ENCODE measurements around the gene FOXL2NB. TPM values are rescaled to one million over a fixed set of nuclear protein-coding genes. Genes with fewer than 3 reads are reported as not detected.
A peak's percentile ranks its signal among the peaks of the same experiment; 100 is the strongest.

The FOXL2NB gene
- total and polyA plus RNA-seq, 2 of the 13 experiments (the other 11 are each of a cell fraction or from before 2014, with no cell fraction given), result not detected

DNA sequence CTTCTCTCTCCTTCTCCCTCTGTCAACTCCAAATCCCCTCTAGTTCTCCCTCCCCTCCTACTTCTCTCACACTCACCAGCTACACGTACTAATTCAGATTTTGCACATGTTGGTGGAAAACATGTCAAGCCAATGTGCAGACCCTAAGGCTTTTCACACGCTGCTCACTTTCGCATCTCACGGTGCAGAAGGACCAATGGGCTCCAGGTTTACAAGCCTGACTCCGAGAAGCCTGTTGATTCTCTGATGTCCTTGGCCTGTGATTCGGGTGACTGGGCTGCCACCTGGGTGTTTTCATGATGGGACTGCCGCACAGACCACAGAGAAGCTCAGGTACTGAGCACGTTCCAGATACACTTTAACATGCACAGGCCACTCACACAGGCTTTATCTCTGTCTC is 3.7 kb downstream of the FOXL2NB start:
- Histone ChIP-seq H3K4me2 (ENCODE audit: low read depth, low read length) (peak overlapping the region; percentile 72), H3K27ac (ENCODE audit: extremely low read length, insufficient read depth, low read length) (no peak overlapping the region), H2AFZ (ENCODE audit: low read length) (no peak overlapping the region), H3K79me2 (ENCODE audit: insufficient read depth, low read length) (no peaks in the 10 kb centered on the region), H3K4me3 (replicated peaks in 1 of 3; ENCODE audit: insufficient read depth in 1 of 3, low read depth in 2 of 3, low read length in 3 of 3) (peak overlapping the region in 1 of 3 experiments; percentile 65; a peak in 1 of 6 replicates), H4K20me1 (ENCODE audit: insufficient read depth, low read length) (no peaks in the 10 kb centered on the region), H3K27me3 (ENCODE audit: control insufficient read depth in 1 of 2, insufficient read depth in 2 of 2, low read length in 2 of 2) (peaks cover 36 to 78% of the 10 kb centered on the region in 2 experiments), H3K4me1 (ENCODE audit: insufficient read depth, low read length) (peaks cover 15% of the 10 kb centered on the region), H3K9me3 (ENCODE audit: low read length) (no peaks in the 10 kb centered on the region), H3K36me3 (replicated peaks in 1 of 2; ENCODE audit: control insufficient read depth in 1 of 2, insufficient read depth in 2 of 2, low read length in 2 of 2) (no peaks in the 10 kb centered on the region), H3K9ac (ENCODE audit: insufficient read depth, low read depth, low read length) (no peak overlapping the region)
- 45% methylated on average over 8 of the region's 8 CpGs for WGBS (ENCODE audit: low lambda C conversion rate)
- no TSS peak for BruUV-seq (replicated peaks)
- no peak for ATAC-seq
- ChIA-PET POLR2A (no interaction called here), CTCF (ENCODE audit: low intra/inter-chr PET ratio, low total read pairs) (no interaction called here)
- in situ Hi-C loops (cut with HindIII; ENCODE audit: extremely low pct_ligation_motif_present, low pct_unique_long_range_greater_than_20kb), result no loop called here
- FAIRE-seq, result no peak
- 0 out of 2 replicates have a peak, but pooled peaks have one; percentile 40 for TF ChIP-seq ZNF775 (CRISPR knock-in tag; IDR thresholded peaks at IDR 0.05; ENCODE audit: borderline replicate concordance)
- no peak for TF ChIP-seq AGO2 (optimal IDR thresholded peaks at IDR 0.05; ENCODE audit: low read depth, low read length)
- no peak for TF ChIP-seq NR0B2 (CRISPR knock-in tag; IDR thresholded peaks at IDR 0.05)
- TF ChIP-seq ZNF383 (CRISPR knock-in tag; IDR thresholded peaks at IDR 0.05; ENCODE audit: borderline replicate concordance), result no peak
- TF ChIP-seq FOSL1 (CRISPR knock-in tag; IDR thresholded peaks at IDR 0.05; ENCODE audit: borderline replicate concordance), result no peak
- 0 out of 2 replicates have a peak, but pooled peaks have one; percentile 31 for TF ChIP-seq DNMT1 (CRISPR knock-in tag; IDR thresholded peaks at IDR 0.05)
- no peak for TF ChIP-seq JDP2 (CRISPR knock-in tag; IDR thresholded peaks at IDR 0.05; ENCODE audit: borderline replicate concordance)
- TF ChIP-seq, protein P1, sequence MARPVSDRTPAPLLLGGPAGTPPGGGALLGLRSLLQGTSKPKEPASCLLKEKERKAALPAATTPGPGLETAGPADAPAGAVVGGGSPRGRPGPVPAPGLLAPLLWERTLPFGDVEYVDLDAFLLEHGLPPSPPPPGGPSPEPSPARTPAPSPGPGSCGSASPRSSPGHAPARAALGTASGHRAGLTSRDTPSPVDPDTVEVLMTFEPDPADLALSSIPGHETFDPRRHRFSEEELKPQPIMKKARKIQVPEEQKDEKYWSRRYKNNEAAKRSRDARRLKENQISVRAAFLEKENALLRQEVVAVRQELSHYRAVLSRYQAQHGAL (CRISPR knock-in tag; IDR thresholded peaks at IDR 0.05; ENCODE audit: not compliant biosample characterization), result no peak
- no peak for TF ChIP-seq ZNF660 (CRISPR knock-in tag; IDR thresholded peaks at IDR 0.05; ENCODE audit: borderline replicate concordance, low read depth)
- no peak for TF ChIP-seq ZNF33B (CRISPR knock-in tag; IDR thresholded peaks at IDR 0.05)
- TF ChIP-seq ISX (CRISPR knock-in tag; conservative IDR thresholded peaks at IDR 0.05), result no peak
- TF ChIP-seq E2F2 (CRISPR knock-in tag; IDR thresholded peaks at IDR 0.05; ENCODE audit: borderline replicate concordance), result no peak
- TF ChIP-seq HOXA9 (CRISPR knock-in tag; IDR thresholded peaks at IDR 0.05; ENCODE audit: borderline replicate concordance), result no peak
- intact Hi-C loops (cut with micrococcal nuclease; ENCODE audit: unreplicated experiment), result loop anchor here (1.0 kb wide), 1 partner anchor 7 kb away; no protein-coding TSS in a partner anchor
- DNase-seq (ENCODE audit: low spot score), result no peak

Data from HepG2 (cell line).